ENCODE results near the gene SLC43A2.
"Not testable (repeated sequence)": the region's sequence is repeated elsewhere in the genome, so short reads cannot be mapped to it uniquely, and the experiment has no call there.

SLC43A2 gene

DNA sequence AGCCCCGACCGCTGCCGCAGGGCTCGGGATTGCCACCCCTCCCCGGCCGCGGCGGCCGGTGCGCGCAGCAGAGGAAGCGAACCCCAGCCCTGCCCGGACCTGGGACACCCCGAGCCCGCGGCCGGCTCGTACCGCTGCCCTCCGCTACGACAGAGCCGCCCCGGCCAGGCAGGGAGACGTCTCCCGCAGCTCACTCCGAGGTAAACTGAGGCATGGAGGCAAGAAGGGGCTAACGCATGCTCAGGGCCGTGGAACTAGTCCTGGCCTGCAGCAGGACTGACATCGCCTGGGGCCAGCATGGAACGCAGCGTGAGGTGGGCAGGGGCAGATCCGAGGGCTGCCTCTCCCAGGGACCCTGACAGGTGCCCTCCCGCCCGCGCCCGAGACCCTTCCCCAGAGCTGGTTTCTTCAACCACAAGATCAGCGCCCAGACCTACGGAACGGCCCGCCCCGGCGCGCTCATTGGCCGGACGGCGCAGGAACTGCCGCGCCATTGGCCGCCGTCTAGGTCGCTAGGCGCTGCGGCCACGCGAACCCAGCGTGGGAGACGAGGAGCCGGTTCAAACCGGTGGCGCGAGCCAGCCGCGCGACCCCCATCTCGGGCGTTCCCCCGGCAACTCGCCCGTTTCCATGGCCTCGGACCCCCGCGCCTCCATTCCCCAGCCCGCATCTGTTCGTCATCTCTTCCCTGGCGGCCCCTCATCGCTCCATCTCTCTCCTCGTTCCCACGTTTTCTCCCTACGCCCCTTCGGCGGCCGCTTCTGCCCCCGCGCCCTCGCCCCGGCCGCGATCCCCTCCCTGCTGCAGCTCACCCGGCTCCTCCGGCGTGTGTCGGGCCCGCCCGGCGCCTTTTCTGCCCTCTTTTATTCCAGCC lies at the start of gene SLC43A2:
Gene SLC43A2, minus strand, starts transcription at position 853 of the 874 bp plus-strand sequence. CDS start 960 bp downstream, outside the sequence.
- peak; percentile 53 to 57 for DNase-seq

DNA sequence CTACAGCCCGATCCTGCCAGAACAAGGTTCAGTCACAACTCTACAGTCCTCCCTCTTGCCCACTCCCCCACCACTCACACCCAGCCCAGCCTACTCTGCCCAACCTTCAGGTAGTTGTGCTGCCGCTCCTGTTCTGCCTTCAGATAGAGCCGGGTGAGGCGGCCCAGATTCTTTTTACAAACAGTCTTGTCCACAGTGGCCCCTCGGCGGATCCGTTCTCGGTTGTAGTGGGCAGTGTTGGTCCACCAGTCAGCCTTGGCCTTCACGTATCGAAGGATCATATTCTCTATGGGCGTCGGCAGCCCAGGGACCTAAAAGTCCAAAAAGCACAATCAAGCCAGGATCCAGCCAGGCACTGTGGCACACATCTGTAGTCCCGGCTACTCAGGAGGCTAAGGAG lies 47.8 kb upstream of the SLC43A2 start:
- DNase-seq: no peak

DNA sequence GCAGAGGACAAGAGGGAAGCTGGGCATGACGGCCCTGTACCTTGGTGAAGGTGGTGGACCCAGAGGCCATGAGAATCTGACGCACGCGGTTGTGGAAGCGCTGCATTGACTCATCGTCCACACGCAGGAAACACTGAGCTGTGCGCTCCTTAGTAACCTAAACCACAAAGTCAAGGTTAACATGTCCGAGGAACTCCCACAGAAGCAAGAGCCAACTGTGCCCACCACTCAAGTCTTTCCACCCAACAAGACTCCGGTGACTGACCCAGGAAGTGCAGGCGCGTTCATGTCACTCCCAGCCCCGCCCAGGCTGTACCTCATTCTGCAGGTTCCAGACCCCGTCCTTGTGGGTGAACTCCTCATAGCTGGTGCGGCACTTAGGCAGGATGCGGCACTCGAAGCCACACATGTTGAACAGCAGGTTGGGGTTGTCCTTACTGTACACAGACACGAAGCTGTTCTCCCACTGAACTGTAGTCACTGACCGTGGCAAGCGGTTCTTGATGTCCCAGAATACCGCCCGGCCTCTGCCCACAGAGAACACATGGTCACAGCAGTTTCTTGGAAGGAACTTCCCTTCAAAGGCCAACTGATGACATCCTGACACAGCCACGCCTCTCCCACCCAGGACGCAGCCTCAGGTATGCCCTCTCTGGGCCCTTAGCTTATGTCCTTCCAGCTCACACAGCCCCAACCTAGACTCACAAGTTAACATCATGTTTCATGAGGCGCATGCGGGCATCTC lies 44.6 kb upstream of the SLC43A2 start:
- DNase-seq: no peak

DNA sequence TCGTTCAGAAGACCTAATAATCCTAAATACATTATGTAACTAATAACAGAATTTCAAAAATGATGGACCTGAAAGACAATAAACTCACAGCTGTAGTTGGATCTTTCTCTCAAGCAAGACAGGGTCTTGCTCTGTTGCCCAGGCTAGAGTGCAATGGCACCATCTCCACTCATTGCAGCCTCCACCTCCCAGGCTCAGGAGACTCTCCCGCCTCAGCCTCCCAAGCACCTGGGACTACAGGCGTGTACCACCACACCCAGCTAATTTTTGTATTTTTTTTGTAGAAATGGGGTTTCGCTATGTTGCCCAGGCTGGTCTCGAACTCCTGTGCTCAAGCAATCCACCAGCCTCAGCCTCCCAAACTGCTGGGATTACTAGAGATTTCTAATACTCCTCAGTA lies 35.3 kb upstream of the SLC43A2 start:
- DNase-seq: not testable (repeated sequence)

DNA sequence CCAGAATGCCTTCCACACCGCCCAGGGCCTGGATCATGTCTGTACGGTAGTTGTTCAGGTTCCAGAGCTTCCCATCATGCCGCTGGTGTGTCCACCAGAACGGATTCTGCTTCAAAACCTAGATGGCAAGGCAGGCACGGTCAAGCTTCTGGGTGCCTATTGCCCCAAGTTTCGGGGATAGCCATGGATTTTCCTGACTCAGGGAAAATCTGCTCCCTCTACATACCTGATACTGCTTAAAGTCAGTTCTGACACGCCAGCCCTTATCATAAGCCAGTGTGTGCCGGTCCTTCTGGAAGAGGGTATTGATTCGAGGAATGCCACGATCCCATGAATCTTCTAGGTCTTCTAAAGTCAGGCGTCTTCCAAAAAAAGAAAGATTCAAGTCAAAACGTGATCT lies 32.4 kb upstream of the SLC43A2 start:
- no peak for DNase-seq

DNA sequence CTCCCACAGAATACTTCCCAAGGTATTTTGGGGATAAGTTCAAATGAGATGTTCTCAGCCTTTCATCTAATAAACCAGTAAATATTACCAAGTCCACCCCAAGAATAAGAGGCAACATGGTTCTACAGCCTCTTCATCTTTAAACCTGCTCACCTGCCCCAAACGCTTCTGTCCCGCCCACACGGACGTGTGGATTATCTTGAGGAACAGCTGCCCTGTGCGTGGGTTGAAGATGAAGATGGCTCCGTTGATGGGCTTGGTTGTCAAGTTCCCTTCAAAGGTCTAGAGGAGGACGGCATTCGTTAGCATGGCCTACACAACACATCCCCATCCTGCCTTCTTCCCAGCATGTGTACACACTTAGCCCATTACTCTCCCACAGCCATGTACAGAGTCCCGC lies 29.5 kb upstream of the SLC43A2 start:
- no peak for DNase-seq

DNA sequence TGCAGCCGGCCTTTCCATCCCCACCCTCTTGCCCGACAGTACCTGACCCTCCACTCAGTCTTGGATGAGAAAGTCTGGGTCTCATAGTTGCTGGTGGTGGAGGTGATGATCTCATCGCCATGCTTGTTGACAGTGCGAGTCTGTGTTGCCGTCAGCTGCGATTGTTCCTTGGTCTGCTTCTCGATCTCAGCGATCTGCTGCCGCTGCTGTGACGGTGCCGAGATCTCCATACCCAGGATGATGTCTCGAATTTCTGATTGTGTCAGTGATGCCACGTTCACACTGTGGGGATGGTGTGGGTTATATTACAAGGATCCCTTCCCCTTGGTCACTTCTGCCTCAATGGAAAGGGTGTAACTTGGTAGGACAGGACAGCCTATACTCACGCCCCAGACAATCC lies 25.1 kb upstream of the SLC43A2 start:
- no peak for DNase-seq

DNA sequence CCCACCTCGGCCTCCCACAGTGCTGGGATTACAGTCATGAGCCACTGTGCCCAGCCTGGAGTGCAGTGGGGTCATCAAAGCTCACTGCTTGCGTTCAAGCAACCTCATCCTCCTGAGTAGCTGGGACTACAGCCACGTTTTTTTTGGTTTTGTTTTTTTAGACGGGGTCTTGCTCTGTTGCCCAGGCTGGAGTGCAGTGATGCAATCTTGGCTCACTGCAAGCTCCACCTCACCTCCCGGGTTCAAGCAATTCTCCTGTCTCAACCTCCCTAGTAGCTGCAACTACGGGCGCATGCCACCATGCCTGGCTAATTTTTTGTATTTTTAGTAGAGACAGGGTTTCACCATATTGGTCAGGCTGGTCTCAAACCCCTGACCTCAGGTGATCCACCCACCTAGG lies 24.2 kb upstream of the SLC43A2 start:
- not testable (repeated sequence) for DNase-seq

DNA sequence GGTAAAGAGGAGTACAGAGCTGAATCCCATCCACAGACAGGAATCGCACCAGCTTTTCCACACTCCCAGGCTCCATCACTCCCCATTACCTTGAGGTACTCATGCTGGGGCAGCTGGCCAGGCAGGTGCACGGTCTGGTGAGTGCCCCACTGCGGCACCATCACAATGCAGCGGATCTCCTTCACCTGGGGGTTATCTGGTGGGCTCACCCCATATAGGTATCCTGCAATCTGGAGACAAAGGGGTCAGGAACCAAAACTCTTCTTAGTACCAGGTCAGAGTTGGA lies 22.9 kb upstream of the SLC43A2 start:
- DNase-seq: no peak

DNA sequence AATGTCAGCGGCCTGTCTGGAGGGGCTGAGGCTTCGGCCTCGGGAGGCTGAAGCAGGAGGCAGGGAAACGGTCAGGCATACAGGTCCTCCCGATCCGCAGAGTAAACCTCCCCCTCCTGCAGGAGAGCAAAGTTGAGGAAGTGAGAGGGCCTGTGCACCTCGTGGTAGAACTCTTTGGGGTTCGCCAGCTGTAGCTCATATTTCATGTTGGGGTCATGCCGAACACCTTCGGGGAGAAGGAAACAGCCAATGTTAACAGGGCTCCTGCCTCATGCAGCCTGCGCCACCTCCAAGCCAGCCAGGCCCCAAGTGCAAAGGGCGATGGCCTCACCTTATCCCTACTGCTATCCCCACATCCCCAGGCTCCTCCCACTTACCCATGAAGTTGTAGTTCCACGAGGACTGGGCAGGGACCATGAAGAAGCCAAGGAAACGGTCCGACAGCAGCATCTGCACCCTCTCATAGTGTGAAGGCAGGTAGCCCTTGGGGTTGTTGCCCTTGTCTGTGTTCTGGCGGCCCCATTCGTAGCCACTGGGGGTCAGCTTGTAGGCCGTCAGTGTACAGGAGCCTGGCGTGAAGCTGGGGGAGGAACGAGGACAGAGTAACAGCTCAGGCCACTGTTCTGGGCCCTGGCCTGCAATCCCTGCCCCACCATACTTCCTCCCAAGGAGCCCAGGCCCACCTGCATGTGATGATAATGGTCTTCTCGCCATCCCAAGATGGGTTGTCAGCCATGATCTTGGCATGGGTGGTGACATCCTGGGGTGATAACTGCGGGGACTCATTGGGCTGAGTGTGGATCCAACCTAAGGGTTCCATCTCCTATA lies 22.3 kb upstream of the SLC43A2 start:
- DNase-seq: no peak

DNA sequence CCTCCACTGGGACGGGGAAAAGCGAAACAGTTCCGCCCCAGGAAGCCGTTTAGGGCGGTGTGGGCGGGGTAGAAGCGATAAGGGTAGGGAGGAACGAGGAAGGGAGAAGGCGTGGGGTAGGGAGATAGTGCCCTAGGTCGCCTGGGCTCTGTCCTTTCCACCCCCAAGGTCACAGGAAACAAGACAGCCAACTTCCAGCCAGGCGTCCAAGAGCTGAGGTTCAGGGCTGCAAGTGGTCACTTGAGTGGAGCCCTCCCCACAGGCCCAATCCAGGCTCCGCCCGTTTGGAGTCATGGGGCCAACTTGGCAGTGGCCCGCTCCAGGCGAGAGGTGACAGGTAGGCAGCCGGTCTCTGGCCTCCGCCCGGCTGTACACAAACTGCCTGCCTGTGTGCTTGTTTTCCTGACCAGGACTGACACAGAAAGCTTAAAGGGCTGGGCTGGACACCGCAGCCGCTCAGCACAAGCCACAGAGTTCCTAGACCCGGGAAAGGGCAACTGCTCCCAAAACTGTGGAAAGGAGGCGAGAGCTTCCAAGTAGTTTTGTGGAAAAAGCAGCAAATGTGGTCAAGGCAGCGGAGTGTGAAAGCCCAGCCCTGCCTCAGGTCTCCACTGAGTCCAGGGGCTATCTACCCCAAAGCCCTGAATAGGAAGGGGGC lies 21.3 kb upstream of the SLC43A2 start, which contains the start of gene RILP:
Gene RILP, minus strand, starts transcription at position 23 of the 658 bp plus-strand sequence. CDS start 62 bp downstream, outside the sequence.
- peak in 1 of 2 experiments; percentile 40 for DNase-seq

DNA sequence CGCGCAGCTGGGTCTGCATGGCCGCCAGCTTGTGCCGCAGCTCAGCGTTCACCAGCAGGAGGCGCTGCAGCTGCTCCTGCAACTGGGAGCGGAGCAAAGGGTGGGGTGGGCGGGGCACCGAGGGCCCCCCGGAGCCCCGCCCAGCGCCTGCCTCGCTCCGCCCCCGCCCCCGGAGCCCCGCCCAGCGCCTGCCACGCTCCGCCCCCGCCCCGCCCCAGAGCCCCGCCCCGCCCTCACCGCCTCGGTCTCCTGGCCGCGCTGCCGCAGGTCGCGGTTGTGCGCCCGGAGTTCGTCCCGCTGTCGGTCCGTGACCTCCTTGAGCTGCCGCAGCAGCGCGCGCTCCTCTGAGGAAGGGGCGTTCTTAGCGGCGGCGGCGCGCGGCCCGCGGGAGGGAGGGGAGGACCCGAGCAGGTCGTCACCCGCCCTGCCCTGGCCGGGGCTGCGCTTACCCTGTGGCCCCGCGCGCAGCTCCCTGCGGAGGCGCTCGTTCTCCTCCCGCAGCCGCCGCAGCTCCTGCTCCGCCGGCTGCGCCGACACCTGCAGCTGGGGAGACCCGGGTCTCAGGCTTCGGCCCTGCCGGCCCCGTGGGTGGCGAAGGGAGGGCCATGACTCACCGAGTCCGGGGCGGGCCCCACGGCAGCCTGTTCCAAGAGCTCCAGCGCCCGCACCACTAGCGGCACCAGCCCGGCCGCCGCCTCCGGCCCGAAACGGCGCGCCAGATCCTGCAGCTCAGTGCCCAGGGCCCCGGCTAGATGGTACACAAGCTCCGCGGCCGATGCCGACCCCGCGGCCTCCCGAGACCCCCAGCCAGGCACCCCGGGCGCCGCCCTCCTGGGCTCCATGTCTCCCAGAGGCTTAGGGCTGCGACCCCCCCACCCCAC lies 20.6 kb upstream of the SLC43A2 start:
- peak; percentile 61 to 80 for DNase-seq

DNA sequence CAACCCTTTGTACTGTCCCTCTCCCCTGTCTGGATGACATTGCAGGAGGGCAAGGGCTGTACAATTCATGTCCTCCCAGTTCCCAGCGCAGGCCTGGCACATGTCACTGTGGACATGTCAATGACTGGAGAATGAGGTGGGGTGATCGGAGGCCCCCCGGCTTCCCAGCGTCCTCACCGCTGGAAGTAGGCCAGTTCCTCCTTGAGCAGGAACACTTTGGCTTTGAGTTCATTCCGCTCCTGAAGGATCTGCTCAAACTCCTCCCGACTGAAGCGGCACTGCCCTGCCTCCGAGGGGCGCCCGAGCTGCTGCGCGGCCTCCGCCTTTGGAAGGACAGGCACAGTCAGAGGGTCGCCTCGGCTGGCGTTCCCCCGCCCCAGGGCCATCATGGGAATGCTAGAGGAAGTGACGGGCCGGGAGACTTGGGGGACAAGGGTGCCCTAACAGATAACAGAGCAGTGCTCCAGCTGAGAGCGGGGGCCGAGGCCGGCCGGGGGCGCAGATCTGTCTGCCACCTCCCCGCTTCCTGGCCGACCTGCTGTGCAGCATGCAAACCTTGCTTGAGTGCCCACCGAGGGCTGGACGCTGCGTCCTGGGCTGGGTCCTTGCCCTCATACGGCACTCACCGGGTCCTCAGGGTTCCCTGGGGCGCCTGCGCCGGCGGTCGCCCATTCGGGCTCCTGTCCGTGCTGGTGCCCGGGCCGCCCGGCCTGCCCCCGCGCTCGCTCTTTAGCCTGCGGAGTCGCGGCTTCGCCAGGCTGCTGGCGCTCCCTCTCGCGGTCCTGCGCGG lies 19.7 kb upstream of the SLC43A2 start:
- DNase-seq: no peak

DNA sequence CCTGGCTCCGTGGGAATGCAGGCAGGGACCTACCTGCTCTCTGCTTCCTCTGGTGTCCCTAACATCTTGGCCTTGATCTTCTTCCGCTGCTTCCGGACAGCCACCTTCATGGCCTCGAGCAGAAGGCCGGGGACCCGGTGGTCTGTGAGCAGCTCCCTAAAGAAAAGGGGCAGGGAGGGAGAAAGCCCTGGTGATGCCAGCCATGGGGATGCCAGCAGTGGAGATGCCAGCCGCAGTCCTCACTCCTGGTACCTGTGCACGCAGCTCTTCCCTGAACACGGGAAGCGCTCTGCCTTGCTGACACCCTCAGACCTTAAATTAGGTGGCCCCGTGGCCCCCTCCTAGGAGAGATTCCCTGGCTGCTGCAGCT lies 19.2 kb upstream of the SLC43A2 start:
- DNase-seq: no peak

DNA sequence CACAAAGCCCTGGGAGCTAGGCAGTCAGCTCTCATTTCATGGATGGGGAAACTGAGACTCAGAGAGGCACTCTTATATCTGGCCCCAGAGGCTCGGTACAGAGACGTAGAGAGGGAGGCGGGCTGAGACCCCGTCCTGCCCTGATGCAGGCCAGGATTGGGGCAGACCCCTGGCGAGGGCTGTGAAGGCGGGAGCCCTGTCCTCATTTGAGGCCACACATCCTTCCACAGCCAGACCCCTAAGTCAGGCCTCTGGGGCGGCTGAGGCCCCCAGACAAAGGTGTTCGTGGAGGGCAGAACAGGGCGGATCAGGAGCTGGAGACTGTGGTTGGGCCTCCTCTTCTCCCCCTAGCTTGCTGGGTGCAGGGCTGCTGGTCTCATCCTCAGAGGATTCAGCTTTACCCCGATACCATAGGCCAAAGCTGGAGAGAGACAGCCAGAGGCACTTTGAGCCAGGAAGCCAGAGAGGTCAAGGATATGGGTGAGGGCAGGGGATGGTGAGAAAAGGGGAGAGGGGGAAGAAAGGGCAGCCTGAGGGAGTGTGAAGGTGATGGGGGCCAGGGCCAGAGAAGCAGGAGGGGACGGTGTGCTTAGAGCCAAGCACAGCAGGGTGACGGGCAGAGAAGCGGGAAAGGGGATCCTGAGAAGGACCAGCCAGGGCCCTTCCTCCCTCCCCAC lies 17.7 kb upstream of the SLC43A2 start:
- no peak for DNase-seq

DNA sequence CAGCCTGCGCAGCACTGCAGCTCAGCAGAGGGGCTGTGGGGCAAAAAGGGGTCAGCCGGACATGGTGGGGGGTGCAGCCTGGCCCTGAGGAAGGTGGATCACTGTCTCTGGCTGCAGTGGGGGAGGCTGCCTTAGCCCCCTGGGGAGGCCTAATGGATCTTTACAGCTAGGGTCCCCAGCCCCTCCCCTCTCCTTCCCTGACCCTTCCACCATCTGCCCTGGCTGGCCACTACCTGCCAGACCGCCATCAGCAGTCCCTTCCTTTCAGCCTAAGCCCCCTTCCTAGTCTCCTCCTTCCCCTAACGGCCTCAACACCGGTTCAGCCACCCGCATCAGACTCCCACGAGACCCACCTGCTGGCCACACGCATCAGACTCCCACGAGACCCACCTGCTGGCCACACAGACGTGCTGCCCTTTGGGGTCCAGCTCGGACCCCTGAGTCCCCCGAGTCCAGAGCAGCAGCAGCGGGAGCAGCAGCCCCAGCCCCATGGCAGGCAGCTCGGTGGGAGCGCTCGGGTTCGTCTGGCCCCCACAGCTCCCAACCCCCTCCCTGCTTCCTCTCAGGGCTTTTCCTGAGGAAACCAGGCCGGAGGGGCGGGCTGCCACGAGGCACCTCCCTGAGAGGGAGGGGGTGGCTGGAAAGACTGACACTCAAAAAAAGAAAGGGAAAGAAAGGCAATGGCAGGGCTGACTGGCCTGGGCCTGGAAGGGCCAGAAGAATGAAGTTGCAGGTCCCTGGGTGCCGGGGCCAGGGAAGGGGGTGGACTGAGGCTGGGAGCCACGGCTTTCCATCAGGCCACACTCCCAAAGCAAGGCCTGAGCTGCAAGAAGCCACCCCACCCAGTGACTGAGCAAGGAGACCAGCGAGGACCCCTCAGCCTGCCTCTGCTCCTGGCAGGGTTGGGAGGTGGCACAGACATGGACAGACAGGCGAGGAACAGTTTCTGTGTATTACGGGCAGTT lies 16.9 kb upstream of the SLC43A2 start, which contains the start of gene SCARF1:
Gene SCARF1, minus strand, starts transcription at position 526 of the 965 bp plus-strand sequence. Its CDS starts 35 bp downstream, at position 491.
- no peak for DNase-seq

DNA sequence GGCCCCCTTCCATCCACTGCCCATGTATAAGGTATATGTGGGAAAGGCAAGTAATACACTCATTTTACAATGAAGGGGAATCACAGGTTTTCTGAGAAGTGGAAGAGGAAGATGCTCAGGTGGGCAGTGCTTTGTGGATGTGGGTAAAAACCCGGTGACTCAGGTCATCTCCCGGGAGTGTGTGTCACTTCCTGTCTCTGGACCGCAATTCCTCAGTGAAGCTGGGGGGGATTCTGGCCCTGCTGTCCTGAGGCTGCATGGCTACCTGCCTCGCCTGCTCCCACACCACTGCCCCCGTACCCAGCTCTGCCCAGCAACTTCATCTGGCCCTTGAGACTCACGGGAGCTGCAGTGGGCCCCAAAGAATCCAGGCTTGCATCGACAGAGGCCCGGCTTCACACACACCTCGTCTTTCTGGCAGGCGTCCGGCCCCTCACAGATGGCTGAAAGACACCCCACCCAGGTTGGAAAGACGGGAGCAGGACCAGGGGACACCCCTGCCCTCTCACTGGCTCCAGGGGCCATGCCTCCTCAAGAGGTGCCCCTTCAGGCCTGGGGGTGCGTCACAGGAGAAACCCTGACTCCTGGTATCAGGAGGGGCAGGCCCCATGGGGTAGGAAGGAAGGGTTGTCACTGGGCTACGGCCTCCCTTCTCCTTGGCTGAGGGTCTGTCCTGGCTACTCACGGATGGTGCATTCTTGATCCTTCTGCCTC lies 16.0 kb upstream of the SLC43A2 start:
- DNase-seq: peak; percentile 32 to 57

DNA sequence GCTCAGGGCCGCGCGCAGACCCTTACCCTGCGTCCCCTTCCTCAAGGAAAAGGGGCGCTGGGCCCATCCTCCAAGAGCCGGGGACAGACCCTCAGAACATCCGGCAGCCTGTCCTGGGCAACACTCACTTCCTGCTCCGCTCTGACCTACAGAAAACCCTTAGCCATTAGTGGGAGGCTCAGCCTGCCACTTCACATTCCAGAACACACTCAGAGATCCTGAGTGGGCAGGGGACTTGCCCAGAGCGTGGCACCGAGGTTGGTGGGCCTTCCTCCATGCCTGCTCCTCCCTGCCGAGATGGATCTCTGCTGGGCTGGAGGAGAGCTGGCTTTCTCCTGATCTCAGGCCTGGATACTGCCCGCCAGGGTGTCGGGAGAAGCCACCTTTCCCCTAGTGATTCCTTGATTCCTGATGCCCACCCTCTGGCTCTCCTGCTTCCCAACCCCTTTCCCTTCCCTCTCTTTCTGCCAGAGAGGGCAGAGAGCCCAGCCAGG lies 15.4 kb upstream of the SLC43A2 start:
- DNase-seq: no peak
